ENCODE data around the gene ASTN2.
"Not testable (repeated sequence)": the region's sequence is repeated elsewhere in the genome, so short reads cannot be mapped to it uniquely, and the experiment has no call there.

ASTN2 gene

GRCh38 chr9:116838468-116838867, 576.4 kb downstream of the ASTN2 start:
- not testable (repeated sequence) for H3K4me3 Mint-ChIP-seq, H3K36me3 Mint-ChIP-seq, H3K27me3 Mint-ChIP-seq, H3K9me3 Mint-ChIP-seq, H3K27ac Mint-ChIP-seq, H3K4me1 Mint-ChIP-seq

- Mint-ChIP-seq H3K4me1 (no peaks in the 10 kb centered on the region), H3K27ac (no peak overlapping the region), H3K9me3 (no peaks in the 10 kb centered on the region), H3K27me3 (peaks cover 4% of the 10 kb centered on the region), H3K4me3 (no peak overlapping the region), H3K36me3 (no peaks in the 10 kb centered on the region)
Observed at GRCh38 chr9:116837018-116837989, 577.6 kb downstream of the ASTN2 start.

- H3K27ac Mint-ChIP-seq, H3K27me3 Mint-ChIP-seq, H3K4me3 Mint-ChIP-seq, H3K36me3 Mint-ChIP-seq, H3K4me1 Mint-ChIP-seq, H3K9me3 Mint-ChIP-seq: not testable (repeated sequence)
Observed at GRCh38 chr9:116830321-116830720, 584.5 kb downstream of the ASTN2 start.

- no peaks in the 10 kb centered on the region for H3K4me1 Mint-ChIP-seq
- H3K9me3 Mint-ChIP-seq: no peaks in the 10 kb centered on the region
- H3K4me3 Mint-ChIP-seq: no peak overlapping the region
- no peaks in the 10 kb centered on the region for H3K27me3 Mint-ChIP-seq
- no peaks in the 10 kb centered on the region for H3K36me3 Mint-ChIP-seq
- no peak overlapping the region for H3K27ac Mint-ChIP-seq
Observed at GRCh38 chr9:116821633-116822229, 593.1 kb downstream of the ASTN2 start.

GRCh38 chr9:116819116-116819515, 595.7 kb downstream of the ASTN2 start:
- Mint-ChIP-seq H3K36me3 (no peaks in the 10 kb centered on the region), H3K4me1 (no peaks in the 10 kb centered on the region), H3K4me3 (no peak overlapping the region), H3K27me3 (peaks cover 4% of the 10 kb centered on the region), H3K9me3 (no peaks in the 10 kb centered on the region), H3K27ac (no peak overlapping the region)

GRCh38 chr9:116817762-116818161, 597.1 kb downstream of the ASTN2 start:
- Mint-ChIP-seq H3K27ac (no peak overlapping the region), H3K36me3 (no peaks in the 10 kb centered on the region), H3K27me3 (peaks cover 5% of the 10 kb centered on the region), H3K4me3 (no peak overlapping the region), H3K9me3 (no peaks in the 10 kb centered on the region), H3K4me1 (no peaks in the 10 kb centered on the region)

- no peak overlapping the region for H3K4me3 Mint-ChIP-seq
- H3K4me1 Mint-ChIP-seq: no peaks in the 10 kb centered on the region
- H3K36me3 Mint-ChIP-seq: no peaks in the 10 kb centered on the region
- H3K9me3 Mint-ChIP-seq: no peaks in the 10 kb centered on the region
- H3K27ac Mint-ChIP-seq: no peak overlapping the region
- peaks cover 11% of the 10 kb centered on the region for H3K27me3 Mint-ChIP-seq
Observed at GRCh38 chr9:116816484-116816883, 598.4 kb downstream of the ASTN2 start.

GRCh38 chr9:116815835-116816234, 599.0 kb downstream of the ASTN2 start:
- peaks cover 11% of the 10 kb centered on the region for H3K27me3 Mint-ChIP-seq
- no peak overlapping the region for H3K4me3 Mint-ChIP-seq
- no peak overlapping the region for H3K27ac Mint-ChIP-seq
- no peaks in the 10 kb centered on the region for H3K9me3 Mint-ChIP-seq
- no peaks in the 10 kb centered on the region for H3K36me3 Mint-ChIP-seq
- no peaks in the 10 kb centered on the region for H3K4me1 Mint-ChIP-seq

- Mint-ChIP-seq H3K36me3 (no peaks in the 10 kb centered on the region), H3K27me3 (peaks cover 12% of the 10 kb centered on the region), H3K4me3 (no peak overlapping the region), H3K9me3 (peaks cover 4% of the 10 kb centered on the region), H3K4me1 (no peaks in the 10 kb centered on the region), H3K27ac (no peak overlapping the region)
Observed at GRCh38 chr9:116813031-116813300, 601.9 kb downstream of the ASTN2 start.

GRCh38 chr9:116812231-116813030, 602.4 kb downstream of the ASTN2 start:
- peaks cover 12% of the 10 kb centered on the region for H3K27me3 Mint-ChIP-seq
- H3K4me3 Mint-ChIP-seq: no peak overlapping the region
- peaks cover 4% of the 10 kb centered on the region for H3K9me3 Mint-ChIP-seq
- H3K27ac Mint-ChIP-seq: no peak overlapping the region
- H3K4me1 Mint-ChIP-seq: no peaks in the 10 kb centered on the region
- H3K36me3 Mint-ChIP-seq: no peaks in the 10 kb centered on the region

- Mint-ChIP-seq H3K27ac (no peak overlapping the region), H3K4me3 (no peak overlapping the region), H3K9me3 (peaks cover 9% of the 10 kb centered on the region), H3K36me3 (no peaks in the 10 kb centered on the region), H3K4me1 (no peaks in the 10 kb centered on the region), H3K27me3 (peaks cover 9% of the 10 kb centered on the region)
Observed at GRCh38 chr9:116809656-116810055, 605.2 kb downstream of the ASTN2 start.

- Mint-ChIP-seq H3K27me3 (peaks cover 1% of the 10 kb centered on the region), H3K4me3 (no peak overlapping the region), H3K27ac (no peak overlapping the region), H3K9me3 (peaks cover 9% of the 10 kb centered on the region), H3K36me3 (no peaks in the 10 kb centered on the region), H3K4me1 (no peaks in the 10 kb centered on the region)
Observed at GRCh38 chr9:116806075-116806474, 608.8 kb downstream of the ASTN2 start.

- H3K36me3 Mint-ChIP-seq: no peaks in the 10 kb centered on the region
- H3K27ac Mint-ChIP-seq: no peak overlapping the region
Observed at GRCh38 chr9:116800885-116801284, 614.0 kb downstream of the ASTN2 start.

GRCh38 chr9:116800074-116800473, 614.8 kb downstream of the ASTN2 start:
- H3K4me1 Mint-ChIP-seq: no peaks in the 10 kb centered on the region
- no peak overlapping the region for H3K4me3 Mint-ChIP-seq
- no peaks in the 10 kb centered on the region for H3K9me3 Mint-ChIP-seq

More at GRCh38 chr9:116800885-116801284, 614.0 kb downstream of the ASTN2 start:
- Mint-ChIP-seq H3K9me3 (no peaks in the 10 kb centered on the region), H3K27me3 (peaks cover 7% of the 10 kb centered on the region), H3K4me3 (no peak overlapping the region), H3K4me1 (no peaks in the 10 kb centered on the region)

GRCh38 chr9:116798521-116798920, 616.3 kb downstream of the ASTN2 start:
- Mint-ChIP-seq H3K36me3 (no peaks in the 10 kb centered on the region), H3K4me3 (no peak overlapping the region), H3K9me3 (no peaks in the 10 kb centered on the region)

More at GRCh38 chr9:116800074-116800473, 614.8 kb downstream of the ASTN2 start:
- Mint-ChIP-seq H3K27ac (no peak overlapping the region), H3K36me3 (no peaks in the 10 kb centered on the region), H3K27me3 (peaks cover 7% of the 10 kb centered on the region)

GRCh38 chr9:116797276-116797675, 617.6 kb downstream of the ASTN2 start:
- Mint-ChIP-seq H3K27ac (no peak overlapping the region), H3K36me3 (no peaks in the 10 kb centered on the region), H3K4me1 (no peaks in the 10 kb centered on the region), H3K4me3 (no peak overlapping the region), H3K27me3 (peaks cover 7% of the 10 kb centered on the region), H3K9me3 (no peaks in the 10 kb centered on the region)

More at GRCh38 chr9:116798521-116798920, 616.3 kb downstream of the ASTN2 start:
- H3K4me1 Mint-ChIP-seq: no peaks in the 10 kb centered on the region
- H3K27me3 Mint-ChIP-seq: peaks cover 7% of the 10 kb centered on the region
- no peak overlapping the region for H3K27ac Mint-ChIP-seq

Data from activated naive CD4-positive, alpha-beta T cell treated with anti-CD3 and anti-CD28 coated beads, Interleukin-2, amount 50 U/mL, for 24 hours (primary cell).